Hematopoietic multipotent progenitor cell treated with erythropoietin and hydrocortisone succinate and interleukin-3 and kit ligand, for 8 days (in vitro differentiated cells): ENCODE results near the gene C2CD2L.
"Not testable (repeated sequence)": the region's sequence is repeated elsewhere in the genome, so short reads cannot be mapped to it uniquely, and the experiment has no call there.

Experiments used
- DNase-seq: peaks from one replicate; pipeline ENCODE4 v3.0.0-alpha.2; 2015

C2CD2L gene

GRCh38 chr11:119093942-119094815 is 13.0 kb upstream of the C2CD2L start:
- DNase-seq = peak; percentile 71

GRCh38 chr11:119094816-119095065 is 12.4 kb upstream of the C2CD2L start:
- DNase-seq = peak; percentile 78

- peak; percentile 99 for DNase-seq
Observed at GRCh38 chr11:119095066-119095880, 11.9 kb upstream of the C2CD2L start.

GRCh38 chr11:119099711-119100110 is 7.4 kb upstream of the C2CD2L start:
- peak; percentile 76 for DNase-seq

- DNase-seq = peak; percentile 70
Observed at GRCh38 chr11:119100246-119100970, 6.7 kb upstream of the C2CD2L start.

GRCh38 chr11:119100994-119101758 is 6.0 kb upstream of the C2CD2L start:
- DNase-seq = peak; percentile 29

- DNase-seq = peak; percentile 96
Observed at GRCh38 chr11:119101759-119102423, 5.3 kb upstream of the C2CD2L start, which contains the start of gene DPAGT1. DPAGT1 (minus strand) TSS chr11:119101853; CDS start chr11:119101655, 198 bp downstream.

- not testable (repeated sequence) for DNase-seq
Observed at GRCh38 chr11:119103161-119103664, 3.9 kb upstream of the C2CD2L start.

- DNase-seq = peak; percentile 59
Observed at GRCh38 chr11:119103793-119104192, 3.4 kb upstream of the C2CD2L start.

- DNase-seq = no peak
Observed at GRCh38 chr11:119107538-119108145, 498 bp downstream of the C2CD2L start.

- DNase-seq = peak; percentile 71
Observed at GRCh38 chr11:119108146-119108856, 1.2 kb downstream of the C2CD2L start.

GRCh38 chr11:119108857-119109221 is 1.7 kb downstream of the C2CD2L start:
- no peak for DNase-seq

- no peak for DNase-seq
Observed at GRCh38 chr11:119109843-119110242, 2.7 kb downstream of the C2CD2L start.

GRCh38 chr11:119110439-119110838 is 3.3 kb downstream of the C2CD2L start:
- DNase-seq = no peak

- DNase-seq = no peak
Observed at GRCh38 chr11:119111361-119111925, 4.3 kb downstream of the C2CD2L start.

GRCh38 chr11:119112314-119113020 is 5.3 kb downstream of the C2CD2L start:
- no peak for DNase-seq

GRCh38 chr11:119113716-119114115 is 6.6 kb downstream of the C2CD2L start:
- no peak for DNase-seq

GRCh38 chr11:119114351-119114750 is 7.2 kb downstream of the C2CD2L start:
- DNase-seq = no peak

GRCh38 chr11:119115484-119116234 is 8.5 kb downstream of the C2CD2L start:
- no peak for DNase-seq
